Immature natural killer cell (primary cell): ENCODE measurements around the gene PPP4R4. TPM values are rescaled to one million over a fixed set of nuclear protein-coding genes. Genes with fewer than 3 reads are reported as not detected.

Source experiments
- DNase-seq, 3 donors: peaks; one replicate each; pipeline ENCODE4 v3.0.0; 2022; ENCODE audit warnings: mixed read lengths in 1 of 3
- H3K27ac Mint-ChIP-seq, 6 donors: one replicate each; pipeline ENCODE4 v1.8.0; 2020; ENCODE audit warnings: mixed read lengths in 6 of 6, mild to moderate bottlenecking in 5 of 6, inconsistent platforms in 4 of 6, moderate library complexity in 3 of 6
- H3K27me3 Mint-ChIP-seq, 3 donors: one replicate each; pipeline ENCODE4 v1.8.0; 2020 to 2021; ENCODE audit warnings: low read depth in 3 of 3, mild to moderate bottlenecking in 3 of 3, mixed read lengths in 3 of 3, moderate library complexity in 3 of 3, inconsistent platforms in 1 of 3
- H3K36me3 Mint-ChIP-seq, 3 donors: one replicate each; pipeline ENCODE4 v1.8.0; 2020; ENCODE audit warnings: mixed read lengths in 3 of 3, inconsistent platforms in 2 of 3, mild to moderate bottlenecking in 2 of 3
- H3K4me1 Mint-ChIP-seq, 2 donors: one replicate each; pipeline ENCODE4 v1.8.0; 2020; ENCODE audit warnings: inconsistent platforms in 2 of 2, mild to moderate bottlenecking in 2 of 2, mixed read lengths in 2 of 2, moderate library complexity in 1 of 2
- H3K4me3 Mint-ChIP-seq, 5 donors: one replicate each; pipeline ENCODE4 v1.8.0; 2020; ENCODE audit warnings: mild to moderate bottlenecking in 5 of 5, mixed read lengths in 5 of 5, inconsistent platforms in 3 of 5, moderate library complexity in 3 of 5
- H3K9me3 Mint-ChIP-seq, 6 donors: one replicate each; pipeline ENCODE4 v1.8.0; 2020; ENCODE audit warnings: mild to moderate bottlenecking in 6 of 6, mixed read lengths in 6 of 6, inconsistent platforms in 4 of 6, moderate library complexity in 3 of 6
- polyA plus RNA-seq, 3 donors: library from polyadenylated mRNA; unstranded; fragments of 300-500 nt; fragmentation: Illumina TruSeq; gene quantifications; one replicate each; pipeline ENCODE4 v1.2.3, GENCODE V29; 2021

The PPP4R4 gene
- polyA plus RNA-seq, 3 donors from 2014 or later = not detected

- no peak overlapping the region for H3K27ac Mint-ChIP-seq
- H3K36me3 Mint-ChIP-seq = no peaks in the 10 kb centered on the region
- no peak overlapping the region for H3K4me3 Mint-ChIP-seq
- no peak for DNase-seq
- peaks cover 7 to 10% of the 10 kb centered on the region in 2 donors for H3K4me1 Mint-ChIP-seq
- no peaks in the 10 kb centered on the region for H3K9me3 Mint-ChIP-seq
- peaks cover 4 to 12% (median 5%) of the 10 kb centered on the region in 3 donors for H3K27me3 Mint-ChIP-seq
These were observed 15.8 kb upstream of the PPP4R4 start for GRCh38 chr14:94158239-94158883.

- Mint-ChIP-seq H3K36me3 (no peaks in the 10 kb centered on the region), H3K9me3 (no peaks in the 10 kb centered on the region), H3K27me3 (peaks cover 0 to 9% (median 3%) of the 10 kb centered on the region in 3 donors), H3K4me3 (no peak overlapping the region), H3K27ac (no peak overlapping the region), H3K4me1 (peaks cover 7 to 10% of the 10 kb centered on the region in 2 donors)
- no peak for DNase-seq
These were observed 13.1 kb upstream of the PPP4R4 start for GRCh38 chr14:94161058-94161457.

DNA sequence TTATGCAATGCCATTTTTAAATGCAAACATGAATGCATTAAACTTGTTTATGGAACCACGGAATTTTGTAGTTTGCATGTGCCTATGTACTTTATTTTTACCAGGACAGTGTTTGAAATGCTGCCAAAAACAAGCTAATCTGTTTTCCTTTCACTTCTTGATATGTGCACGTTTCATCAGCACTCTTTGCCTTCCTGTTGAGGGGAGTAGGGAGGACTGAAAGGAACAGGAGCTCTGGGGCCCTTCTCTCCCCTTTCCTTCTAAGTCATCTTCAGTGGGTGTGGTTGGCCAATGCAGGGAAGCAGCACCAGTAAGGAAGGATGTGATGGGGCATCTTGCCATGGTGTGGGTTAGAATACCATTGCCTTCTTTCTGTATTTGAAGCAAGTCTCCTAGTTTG is 12.1 kb upstream of the PPP4R4 start:
- no peak overlapping the region for H3K27ac Mint-ChIP-seq

DNA sequence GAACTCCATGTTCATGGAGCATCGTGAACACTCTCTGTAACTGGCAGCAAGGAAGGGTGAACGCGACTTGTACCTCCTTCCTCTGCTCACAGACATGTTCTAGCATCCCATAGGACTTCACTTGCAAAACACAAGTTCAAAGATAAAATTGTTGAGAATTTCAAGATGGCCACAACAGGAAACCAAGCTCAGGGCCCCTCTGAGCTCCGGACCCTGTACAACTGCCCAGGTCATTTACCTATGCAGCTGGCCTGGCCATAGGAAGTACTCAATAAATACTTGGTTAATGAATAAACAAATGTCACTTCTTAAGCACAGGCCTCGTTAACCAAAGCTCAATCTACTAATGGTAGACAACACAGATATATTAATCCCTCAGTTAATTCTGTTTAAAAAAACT is 11.7 kb upstream of the PPP4R4 start:
- no peak for DNase-seq
- Mint-ChIP-seq H3K27me3 (peaks cover 0 to 9% (median 0%) of the 10 kb centered on the region in 3 donors), H3K4me1 (peaks cover 7 to 10% of the 10 kb centered on the region in 2 donors), H3K9me3 (no peaks in the 10 kb centered on the region), H3K4me3 (no peak overlapping the region), H3K36me3 (no peaks in the 10 kb centered on the region), H3K27ac (no peak overlapping the region)

More for the DNA sequence above, 12.1 kb upstream of the PPP4R4 start:
- peaks cover 7 to 10% of the 10 kb centered on the region in 2 donors for H3K4me1 Mint-ChIP-seq
- H3K9me3 Mint-ChIP-seq = no peaks in the 10 kb centered on the region
- H3K27me3 Mint-ChIP-seq = peaks cover 0 to 9% (median 3%) of the 10 kb centered on the region in 3 donors
- H3K36me3 Mint-ChIP-seq = no peaks in the 10 kb centered on the region
- no peak overlapping the region for H3K4me3 Mint-ChIP-seq
- DNase-seq = no peak

GRCh38 chr14:94163796-94164195 is 10.3 kb upstream of the PPP4R4 start:
- Mint-ChIP-seq H3K9me3 (no peaks in the 10 kb centered on the region), H3K4me1 (peaks cover 0 to under 1% of the 10 kb centered on the region in 2 donors), H3K36me3 (no peaks in the 10 kb centered on the region), H3K27me3 (peaks cover 0 to 7% (median 0%) of the 10 kb centered on the region in 3 donors), H3K27ac (no peak overlapping the region), H3K4me3 (no peak overlapping the region)
- DNase-seq = no peak

DNA sequence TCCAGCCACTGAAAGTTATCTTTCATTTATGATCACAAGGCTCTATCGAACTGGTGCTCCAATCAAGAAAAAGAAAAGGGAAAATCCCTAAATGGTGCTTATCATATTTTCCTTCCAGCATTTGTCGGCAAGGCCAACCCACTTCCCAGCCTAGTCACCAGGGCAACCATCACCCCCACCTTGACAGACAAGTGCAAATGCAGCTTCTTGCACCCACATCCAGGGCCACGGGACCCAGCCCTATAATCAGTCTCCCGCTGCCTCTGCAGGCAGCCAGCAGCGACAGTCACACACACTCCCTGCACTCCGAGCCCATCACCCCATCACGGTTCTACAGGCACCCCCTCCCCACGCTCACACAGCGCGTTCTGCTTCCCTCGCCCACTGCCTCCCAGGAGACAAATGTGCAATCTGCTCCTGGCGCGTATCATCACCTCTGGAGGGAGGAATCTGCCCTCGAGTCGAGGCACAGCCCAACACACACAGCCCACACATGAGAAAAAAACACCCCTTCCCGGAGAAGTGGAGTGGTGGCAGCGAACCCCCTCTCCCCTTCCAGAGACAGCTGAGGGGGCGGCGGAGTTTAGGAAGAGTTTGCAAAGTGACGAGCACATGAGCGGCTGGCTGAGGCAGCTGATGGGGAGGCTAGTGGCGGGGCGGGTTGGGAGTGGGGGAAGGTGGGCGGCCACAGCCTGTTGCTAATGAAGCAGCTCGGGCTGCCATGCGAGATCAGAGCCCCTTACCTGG is 9.3 kb upstream of the PPP4R4 start:
- Mint-ChIP-seq H3K4me3 (no peak overlapping the region), H3K27me3 (peaks cover 0 to 4% (median 0%) of the 10 kb centered on the region in 3 donors), H3K27ac (no peak overlapping the region), H3K36me3 (no peaks in the 10 kb centered on the region), H3K9me3 (no peaks in the 10 kb centered on the region), H3K4me1 (no peaks in the 10 kb centered on the region)
- no peak for DNase-seq

DNA sequence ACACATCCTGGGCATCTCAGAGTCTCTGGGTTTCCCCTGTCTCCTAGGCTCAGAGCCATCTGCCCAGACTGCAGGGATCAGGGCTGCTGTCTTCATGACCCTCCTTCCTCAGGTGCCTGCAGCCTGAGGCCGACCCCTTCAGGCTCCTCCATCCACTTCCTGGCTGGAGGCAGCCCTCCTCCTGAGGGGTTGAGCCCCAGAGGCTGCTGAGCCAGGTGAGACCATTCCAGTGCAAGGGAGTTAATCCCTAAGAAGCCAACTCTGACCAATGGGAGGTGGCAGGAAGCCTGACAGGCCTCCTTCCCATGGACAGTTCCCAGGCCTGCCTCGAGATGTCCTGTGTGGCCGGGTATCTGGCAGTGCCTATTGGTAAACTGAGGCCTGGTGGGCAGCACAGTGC is 8.4 kb upstream of the PPP4R4 start:
- no peak overlapping the region for H3K4me3 Mint-ChIP-seq

DNA sequence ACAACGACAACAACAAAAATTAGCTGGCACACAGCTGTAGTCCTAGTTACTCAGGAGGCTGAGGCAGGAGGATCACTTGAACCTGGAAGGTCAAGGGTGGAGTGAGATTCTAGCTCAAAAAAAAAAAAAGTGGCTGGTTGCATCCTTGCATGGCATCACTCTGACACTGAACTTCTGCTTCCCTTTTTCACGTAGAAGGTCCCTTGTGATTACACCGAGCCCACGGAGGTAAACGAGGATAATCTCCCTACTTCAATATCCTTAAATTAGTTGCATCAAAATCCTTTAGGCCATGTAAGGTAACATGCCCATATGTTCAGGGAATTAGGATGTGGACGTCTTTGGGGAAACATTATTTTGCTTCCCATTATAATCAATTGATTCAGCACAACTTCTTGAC is 4.0 kb upstream of the PPP4R4 start:
- Mint-ChIP-seq H3K4me1 (peaks cover 8 to 13% of the 10 kb centered on the region in 2 donors), H3K27me3 (peaks cover under 1 to 11% (median 1%) of the 10 kb centered on the region in 3 donors), H3K9me3 (no peaks in the 10 kb centered on the region), H3K27ac (no peak overlapping the region), H3K36me3 (no peaks in the 10 kb centered on the region), H3K4me3 (no peak overlapping the region)
- no peak for DNase-seq

More for the DNA sequence above, 8.4 kb upstream of the PPP4R4 start:
- no peak for DNase-seq
- H3K4me1 Mint-ChIP-seq = no peaks in the 10 kb centered on the region
- no peaks in the 10 kb centered on the region for H3K36me3 Mint-ChIP-seq
- H3K27me3 Mint-ChIP-seq = no peaks in the 10 kb centered on the region
- H3K9me3 Mint-ChIP-seq = no peaks in the 10 kb centered on the region
- no peak overlapping the region for H3K27ac Mint-ChIP-seq

- Mint-ChIP-seq H3K4me1 (peaks cover 17 to 19% of the 10 kb centered on the region in 2 donors), H3K4me3 (no peak overlapping the region), H3K27me3 (peaks cover 1 to 17% (median 3%) of the 10 kb centered on the region in 3 donors), H3K9me3 (peaks cover 0 to 2% (median 0%) of the 10 kb centered on the region in 6 donors), H3K27ac (no peak overlapping the region), H3K36me3 (no peaks in the 10 kb centered on the region)
- DNase-seq = no peak
These were observed 2.9 kb upstream of the PPP4R4 start for GRCh38 chr14:94171208-94171607.

DNA sequence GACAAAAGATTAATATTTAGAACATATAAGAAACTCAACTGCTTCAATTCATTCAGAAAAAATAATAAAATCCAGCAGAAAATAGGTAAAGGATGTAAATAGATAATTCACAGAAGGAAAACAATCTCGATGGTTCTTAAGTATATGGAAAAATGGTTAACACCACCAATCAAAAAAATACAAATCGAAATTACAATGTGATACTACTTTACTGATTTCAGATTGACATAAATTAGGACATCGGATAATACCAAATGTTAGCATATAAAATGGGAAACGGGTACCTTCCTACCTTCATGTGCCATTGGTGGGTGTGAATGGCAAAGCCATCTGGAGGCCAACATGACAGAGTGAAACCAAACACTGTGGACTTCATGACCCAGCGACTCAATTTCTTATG is 1.6 kb upstream of the PPP4R4 start:
- peak overlapping the region in 1 of 6 donors; percentile 16 for H3K27ac Mint-ChIP-seq
- peak overlapping the region in 4 of 5 donors; percentile 83 to 88 (median 85) for H3K4me3 Mint-ChIP-seq
- DNase-seq = no peak
- peaks cover 17 to 20% of the 10 kb centered on the region in 2 donors for H3K4me1 Mint-ChIP-seq
- no peaks in the 10 kb centered on the region for H3K36me3 Mint-ChIP-seq
- peaks cover 0 to 2% (median 0%) of the 10 kb centered on the region in 6 donors for H3K9me3 Mint-ChIP-seq
- peaks cover 3 to 28% (median 8%) of the 10 kb centered on the region in 3 donors for H3K27me3 Mint-ChIP-seq

DNA sequence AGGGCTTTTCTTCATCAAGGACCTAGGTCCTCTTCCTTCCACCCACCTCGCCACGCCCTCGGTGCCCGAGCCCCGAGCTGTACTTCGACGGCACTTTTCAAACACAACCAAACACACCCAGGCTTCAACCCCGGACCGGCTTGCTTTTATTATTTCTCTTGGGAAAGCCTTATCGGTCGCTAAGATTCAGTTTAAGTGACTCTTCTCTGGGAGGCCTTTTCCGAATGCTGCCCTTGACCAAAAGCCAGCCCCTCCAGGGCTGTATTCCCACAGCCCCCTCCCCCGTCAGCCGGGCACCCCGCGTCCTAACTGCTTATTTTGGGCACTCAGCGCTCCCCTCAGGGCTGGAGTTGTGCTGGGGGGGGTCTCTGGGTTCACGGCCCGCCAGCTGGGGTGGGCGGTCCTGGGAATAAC is 644 bp upstream of the PPP4R4 start:
- Mint-ChIP-seq H3K36me3 (no peaks in the 10 kb centered on the region), H3K27me3 (peaks cover 3 to 28% (median 8%) of the 10 kb centered on the region in 3 donors), H3K4me3 (peak overlapping the region; percentile 81 to 88 (median 85)), H3K27ac (peak overlapping the region in 3 of 6 donors; percentile 18 to 71 (median 48)), H3K9me3 (peaks cover 0 to 2% (median 0%) of the 10 kb centered on the region in 6 donors), H3K4me1 (peaks cover 17 to 20% of the 10 kb centered on the region in 2 donors)
- DNase-seq = peak in 1 of 3 donors; percentile 9

DNA sequence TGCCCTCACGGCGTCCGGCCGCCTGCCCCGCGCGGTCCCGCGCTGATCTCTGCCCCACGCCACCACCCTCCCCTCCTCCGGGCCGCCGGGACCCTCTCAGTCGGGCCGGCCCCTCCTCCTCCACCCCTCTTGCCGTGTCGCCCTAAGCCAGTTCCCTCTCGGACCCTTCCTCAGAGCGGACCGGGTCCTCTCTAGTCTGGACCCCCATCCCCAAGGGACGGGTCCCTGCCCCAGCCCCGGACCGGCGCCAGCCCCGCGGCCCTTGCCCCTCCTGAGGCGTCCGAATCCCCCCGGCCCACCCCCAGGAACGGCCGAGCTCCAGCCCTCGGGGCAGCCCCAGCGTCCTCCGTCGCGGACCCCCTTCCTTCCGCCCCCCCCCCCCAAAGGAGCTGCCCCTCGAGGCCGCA is 485 bp downstream of the PPP4R4 start:
- DNase-seq = no peak
- H3K4me3 Mint-ChIP-seq = peak overlapping the region; percentile 21 to 54 (median 31)
- H3K27me3 Mint-ChIP-seq = peaks cover 5 to 30% (median 8%) of the 10 kb centered on the region in 3 donors
- no peaks in the 10 kb centered on the region for H3K36me3 Mint-ChIP-seq
- peaks cover 17 to 20% of the 10 kb centered on the region in 2 donors for H3K4me1 Mint-ChIP-seq
- no peak overlapping the region for H3K27ac Mint-ChIP-seq
- H3K9me3 Mint-ChIP-seq = peaks cover 0 to 2% (median 0%) of the 10 kb centered on the region in 6 donors

GRCh38 chr14:94175011-94175745 is 1.1 kb downstream of the PPP4R4 start:
- H3K27ac Mint-ChIP-seq = peak overlapping the region in 3 of 6 donors; percentile 28 to 57 (median 55)
- DNase-seq = peak in 1 of 3 donors; percentile 4
- H3K4me1 Mint-ChIP-seq = peaks cover 17 to 20% of the 10 kb centered on the region in 2 donors
- H3K27me3 Mint-ChIP-seq = peaks cover 5 to 31% (median 8%) of the 10 kb centered on the region in 3 donors
- peaks cover 0 to 2% (median 0%) of the 10 kb centered on the region in 6 donors for H3K9me3 Mint-ChIP-seq
- H3K36me3 Mint-ChIP-seq = no peaks in the 10 kb centered on the region
- H3K4me3 Mint-ChIP-seq = peak overlapping the region; percentile 65 to 82 (median 76)
